Type B pancreatic cell (in vitro differentiated cells): ENCODE data around the gene NLRP9. TPM values are rescaled to one million over a fixed set of nuclear protein-coding genes. Genes with fewer than 3 reads are reported as not detected.

Experiments used
- DNase-seq: peaks from one replicate; pipeline ENCODE4 v3.0.0; 2021; ENCODE audit warnings: mixed read lengths; ENCODE audit not compliant: unreplicated experiment; ENCODE audit errors: extremely low spot score
- H3K27ac Mint-ChIP-seq: 2 replicates; pipeline ENCODE4 v1.8.0; 2021; ENCODE audit warnings: mild to moderate bottlenecking, mixed read lengths
- H3K27me3 Mint-ChIP-seq: 2 replicates; pipeline ENCODE4 v1.8.0; 2021; ENCODE audit warnings: mixed read lengths
- H3K36me3 Mint-ChIP-seq: 2 replicates; pipeline ENCODE4 v1.8.0; 2021; ENCODE audit warnings: mixed read lengths
- H3K4me1 Mint-ChIP-seq: one replicate; pipeline ENCODE4 v1.8.0; 2021; ENCODE audit warnings: mixed read lengths; ENCODE audit not compliant: unreplicated experiment
- H3K4me3 Mint-ChIP-seq: 2 replicates; pipeline ENCODE4 v1.8.0; 2021; ENCODE audit warnings: mild to moderate bottlenecking, mixed read lengths
- H3K9me3 Mint-ChIP-seq: 2 replicates; pipeline ENCODE4 v1.8.0; 2021; ENCODE audit warnings: mixed read lengths
- CTCF ChIP-seq: fragments of 200-600 bp; sonication (generic); conservative IDR thresholded peaks from 2 replicates; pipeline ENCODE4 v1.5.0; 2021; ENCODE audit warnings: antibody characterized with exemption, mild to moderate bottlenecking
- total RNA-seq: library from RNA; stranded (reverse); gene quantifications from 2 replicates; pipeline ENCODE4 v1.2.1, GENCODE V29; 2021; ENCODE audit warnings: low replicate concordance

NLRP9 gene
- total RNA-seq, 1 donor from 2014 or later = not detected

DNA sequence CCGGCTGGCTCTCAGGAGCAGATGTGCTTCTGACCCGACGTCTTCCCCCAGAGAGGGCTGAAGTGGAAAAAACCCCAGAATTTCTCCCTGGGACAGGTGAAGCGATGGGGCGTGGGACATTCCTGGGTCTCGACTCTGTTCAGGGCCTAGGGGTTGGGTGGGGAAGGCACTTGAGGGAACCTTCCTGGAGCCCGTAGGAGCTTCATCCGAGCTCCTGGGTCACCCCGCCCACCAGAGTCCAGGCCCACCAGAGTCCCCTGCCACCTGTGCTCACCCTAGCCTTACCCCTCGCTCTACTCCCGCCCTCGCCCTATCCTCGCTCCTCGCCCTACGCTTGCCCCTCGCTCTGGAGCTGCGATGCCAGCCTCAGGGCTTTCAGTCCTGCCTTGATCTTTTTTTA is 39.9 kb downstream of the NLRP9 start:
- H3K4me1 Mint-ChIP-seq = no peaks in the 10 kb centered on the region
- no peak overlapping the region for H3K27ac Mint-ChIP-seq
- H3K4me3 Mint-ChIP-seq = no peak overlapping the region
- no peak for DNase-seq
- no peaks in the 10 kb centered on the region for H3K9me3 Mint-ChIP-seq
- peaks cover 17% of the 10 kb centered on the region for H3K36me3 Mint-ChIP-seq
- H3K27me3 Mint-ChIP-seq = no peaks in the 10 kb centered on the region
- no peak for TF ChIP-seq CTCF

DNA sequence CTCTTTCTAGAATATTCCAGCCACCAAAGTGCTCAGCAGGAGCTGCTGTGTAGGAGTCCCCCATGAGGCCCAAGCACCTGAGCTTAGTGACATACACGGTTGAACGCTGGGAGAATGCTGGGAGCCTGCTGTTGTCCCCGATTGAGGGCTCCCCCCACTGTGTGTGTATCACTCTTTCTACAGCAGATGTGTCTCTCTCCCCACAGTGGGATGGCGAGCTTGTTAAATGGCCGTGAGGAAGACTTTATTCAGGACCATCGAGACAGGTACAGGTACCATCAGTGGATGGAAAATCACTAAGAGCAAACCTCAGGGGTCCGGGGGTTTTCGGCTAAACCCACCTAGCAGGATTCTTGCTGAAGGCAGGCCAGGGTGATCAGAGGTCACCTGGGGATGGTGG is 40.5 kb downstream of the NLRP9 start:
- peaks cover 17% of the 10 kb centered on the region for H3K36me3 Mint-ChIP-seq
- H3K4me3 Mint-ChIP-seq = no peak overlapping the region
- no peaks in the 10 kb centered on the region for H3K9me3 Mint-ChIP-seq
- H3K4me1 Mint-ChIP-seq = no peaks in the 10 kb centered on the region
- no peak for DNase-seq
- TF ChIP-seq CTCF = no peak
- H3K27ac Mint-ChIP-seq = no peak overlapping the region
- no peaks in the 10 kb centered on the region for H3K27me3 Mint-ChIP-seq

DNA sequence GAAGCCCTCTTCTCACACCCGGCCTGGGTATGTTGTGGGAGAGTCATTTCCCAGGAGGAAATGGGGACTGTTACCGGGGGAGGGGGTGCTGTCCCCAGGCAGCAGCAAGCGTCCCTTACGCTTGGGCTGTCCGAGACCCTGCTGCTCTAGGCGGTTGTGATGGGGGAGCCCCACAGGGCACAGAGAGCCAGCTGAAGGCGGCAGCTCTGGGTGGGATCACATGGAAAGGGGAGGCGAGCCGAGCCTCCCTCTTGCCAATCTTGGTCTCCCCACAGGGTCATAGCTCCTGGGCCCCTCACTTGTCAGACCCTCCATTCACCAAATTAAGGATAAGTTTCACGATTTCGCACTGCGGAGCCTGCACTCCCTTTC is 41.1 kb downstream of the NLRP9 start:
- no peak overlapping the region for H3K27ac Mint-ChIP-seq
- H3K4me1 Mint-ChIP-seq = no peaks in the 10 kb centered on the region
- DNase-seq = no peak
- no peak for TF ChIP-seq CTCF
- no peaks in the 10 kb centered on the region for H3K27me3 Mint-ChIP-seq
- peaks cover 12% of the 10 kb centered on the region for H3K36me3 Mint-ChIP-seq
- H3K4me3 Mint-ChIP-seq = no peak overlapping the region
- no peaks in the 10 kb centered on the region for H3K9me3 Mint-ChIP-seq

DNA sequence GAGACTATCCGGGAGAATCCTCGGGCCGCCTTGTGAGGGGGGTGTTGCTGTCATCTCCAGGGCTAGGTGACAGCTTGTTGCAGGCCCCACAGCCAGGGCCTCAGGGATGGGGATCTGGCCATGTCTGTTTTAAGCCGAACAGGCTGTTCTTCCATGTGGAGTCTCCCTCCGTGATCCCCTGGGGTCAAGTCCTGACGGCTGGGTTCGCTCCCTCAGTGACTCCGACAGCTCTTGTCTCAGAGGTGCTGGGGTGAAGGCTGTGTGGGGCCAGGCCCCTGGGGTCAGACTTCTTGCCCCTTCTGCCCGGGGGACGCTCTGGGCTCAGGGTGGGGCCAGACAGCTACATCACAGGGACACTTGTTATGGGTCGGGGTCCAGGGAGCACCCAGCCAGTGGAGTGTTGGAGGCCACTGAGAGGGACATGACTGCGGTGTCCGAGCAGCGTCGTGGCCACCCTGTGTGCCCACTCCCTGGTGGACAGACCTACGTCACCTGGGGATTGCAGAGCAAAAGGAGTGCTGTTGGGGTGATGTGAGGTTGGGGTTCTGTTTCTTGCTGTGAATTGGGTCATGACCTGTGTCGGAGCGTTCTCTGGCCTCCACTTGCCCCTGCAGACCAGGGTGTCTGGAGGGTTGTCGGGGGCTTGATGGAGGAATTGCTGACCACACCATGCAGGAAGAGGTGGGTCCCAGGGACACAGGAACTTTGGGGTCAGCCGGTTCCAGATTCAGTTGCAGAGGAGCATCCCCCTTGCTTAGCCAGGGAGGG is 41.7 kb downstream of the NLRP9 start:
- Mint-ChIP-seq H3K4me3 (no peak overlapping the region), H3K4me1 (no peaks in the 10 kb centered on the region), H3K27ac (no peak overlapping the region), H3K36me3 (peaks cover 11% of the 10 kb centered on the region), H3K27me3 (no peaks in the 10 kb centered on the region), H3K9me3 (no peaks in the 10 kb centered on the region)
- no peak for DNase-seq
- TF ChIP-seq CTCF = no peak

DNA sequence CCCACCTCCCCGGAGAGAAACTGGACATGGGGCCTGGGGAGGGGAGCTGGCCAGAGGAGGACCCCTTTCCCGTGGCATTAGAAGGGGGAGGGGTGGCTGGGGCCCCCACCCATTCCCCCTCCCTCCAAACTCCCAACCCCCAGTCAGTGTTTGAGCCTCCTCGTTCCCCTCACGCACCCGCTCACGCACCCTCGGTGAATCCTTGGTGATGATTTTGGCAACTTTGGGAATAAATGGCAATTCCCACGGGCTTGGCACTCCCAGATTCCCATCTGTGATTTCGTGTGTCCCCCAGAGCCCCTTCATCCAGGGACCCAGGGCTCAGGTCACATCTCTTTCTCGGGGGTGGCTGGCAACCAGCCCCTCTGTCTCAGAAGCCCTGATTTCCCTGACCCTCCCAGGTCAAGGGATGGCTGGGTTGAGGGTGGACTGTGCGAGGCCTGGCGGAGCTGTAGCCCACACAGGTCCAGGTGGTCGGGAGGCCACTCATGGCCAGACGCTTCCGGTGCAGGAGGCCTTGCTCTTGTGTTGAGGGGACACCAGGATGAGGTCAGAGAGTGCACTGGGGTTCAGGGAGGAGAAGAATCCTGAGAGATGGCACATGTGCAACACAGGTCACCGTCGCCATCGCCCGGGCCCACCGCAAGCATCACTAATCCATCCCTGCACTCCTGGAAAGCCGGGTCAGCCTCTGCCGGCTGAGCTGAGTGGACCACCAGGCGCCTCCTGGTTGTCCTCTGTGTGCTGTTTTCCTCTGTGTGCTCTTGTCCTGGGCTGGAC is 42.5 kb downstream of the NLRP9 start:
- TF ChIP-seq CTCF = no peak
- Mint-ChIP-seq H3K36me3 (peaks cover 9% of the 10 kb centered on the region), H3K27me3 (no peaks in the 10 kb centered on the region), H3K4me3 (no peak overlapping the region), H3K9me3 (no peaks in the 10 kb centered on the region), H3K27ac (no peak overlapping the region), H3K4me1 (no peaks in the 10 kb centered on the region)
- no peak for DNase-seq
